22Rv1 (cell line): ENCODE measurements around the gene FAM174B.
A peak's percentile ranks its signal among the peaks of the same experiment; 100 is the strongest.

Experiments
- H3K27ac ChIP-seq: fragments of 450-650 bp; 2 replicates; pipeline ENCODE4 v1.5.1; 2017
- CTCF ChIP-seq: fragments of 450-650 bp; IDR thresholded peaks from 2 replicates; pipeline ENCODE4 v1.5.1; 2017; ENCODE audit warnings: mild to moderate bottlenecking
- ZFX ChIP-seq: fragments of 450-650 bp; IDR thresholded peaks from 2 replicates; pipeline ENCODE4 v1.6.1; 2017; ENCODE audit warnings: antibody characterized with exemption, borderline replicate concordance

The FAM174B gene

GRCh38 chr15:92617549-92618520 lies 37.7 kb downstream of the FAM174B start:
- TF ChIP-seq ZFX (no peak), CTCF (no peak)
- H3K27ac ChIP-seq = peak overlapping the region; percentile 18; the same call in 1 of the 2 replicates

GRCh38 chr15:92616621-92617548 lies 38.7 kb downstream of the FAM174B start:
- peak overlapping the region; percentile 18; the same call in 1 of the 2 replicates for H3K27ac ChIP-seq

GRCh38 chr15:92614791-92615785 lies 40.5 kb downstream of the FAM174B start:
- TF ChIP-seq CTCF (no peak), ZFX (no peak)
- peak overlapping the region; percentile 42 for H3K27ac ChIP-seq

More at GRCh38 chr15:92616621-92617548, 38.7 kb downstream of the FAM174B start:
- TF ChIP-seq ZFX = no peak
- no peak for TF ChIP-seq CTCF

- no peak for TF ChIP-seq ZFX
- TF ChIP-seq CTCF = no peak
- peak overlapping the region; percentile 42 for H3K27ac ChIP-seq
Measured at GRCh38 chr15:92614301-92614700, 41.3 kb downstream of the FAM174B start.

- TF ChIP-seq CTCF (no peak), ZFX (no peak)
- peak overlapping the region; percentile 42; the same call in 1 of the 2 replicates for H3K27ac ChIP-seq
Measured at GRCh38 chr15:92613841-92614240, 41.7 kb downstream of the FAM174B start.

- H3K27ac ChIP-seq = no peak overlapping the region
- TF ChIP-seq CTCF (no peak), ZFX (no peak)
Measured at GRCh38 chr15:92612891-92613290, 42.7 kb downstream of the FAM174B start.
